ENCODE results near the gene SLC50A1. TPM values are rescaled to one million over a fixed set of nuclear protein-coding genes. Genes with fewer than 3 reads are reported as not detected.

SLC50A1 gene
- total and polyA plus RNA-seq, 2 of the 8 experiments (the other 6 are each of a cell fraction or from before 2014, with no cell fraction given) = 36.5 to 90.8 TPM

- TF ChIP-seq MAX (IDR thresholded peaks at IDR 0.05) (peak; percentile 87), CHD2 (IDR thresholded peaks at IDR 0.05; ENCODE audit: low read length) (no peak), TBP (IDR thresholded peaks at IDR 0.05; ENCODE audit: low read depth, low read length) (no peak)
Observed at GRCh38 chr1:155125946-155126555, 9.6 kb upstream of the SLC50A1 start (continued).
